GM12878 (cell line): ENCODE results near the gene PREP. TPM values are rescaled to one million over a fixed set of nuclear protein-coding genes. Genes with fewer than 3 reads are reported as not detected.

Source experiments
- CBX5 ChIP-seq: sonication (generic); IDR thresholded peaks from 2 replicates; pipeline ENCODE4 v1.6.1; 2016; ENCODE audit warnings: low read depth, moderate library complexity, mild to moderate bottlenecking, inconsistent platforms
- NBN ChIP-seq: fragments of 450-650 bp; IDR thresholded peaks from 2 replicates; pipeline ENCODE4 v1.6.1; 2016
- SREBF2 ChIP-seq: IDR thresholded peaks from 2 replicates; pipeline ENCODE4 v1.6.1; 2012; ENCODE audit warnings: mild to moderate bottlenecking, low read length
- YBX1 ChIP-seq: fragments of 450-650 bp; IDR thresholded peaks from 2 replicates; pipeline ENCODE4 v1.6.1; 2016; ENCODE audit warnings: antibody characterized with exemption
- ZNF207 ChIP-seq: fragments of 450-650 bp; IDR thresholded peaks from 2 replicates; pipeline ENCODE4 v1.6.1; 2014; ENCODE audit warnings: antibody characterized with exemption, mild to moderate bottlenecking, borderline replicate concordance
- ZNF217 ChIP-seq: fragments of 450-650 bp; IDR thresholded peaks from 2 replicates; pipeline ENCODE4 v1.6.1; 2017; ENCODE audit warnings: antibody characterized with exemption, mild to moderate bottlenecking
- polyA plus RNA-seq, 11 experiments: library from polyadenylated mRNA; depleted of rRNA in 4 of 11; unstranded in 6 of 11; stranded (reverse) in 5 of 11; fragments of >200 nt; fragmentation: Nextera tagmentation in 4 of 11; fragmentation: Illumina TruSeq in 1 of 11; extraction: Ambion mirVana in 4 of 11; extraction: Trizol in 1 of 11; gene quantifications; 1 replicate in 1 of 11; 2 replicates in 10 of 11; pipeline versions ENCODE4 v1.2.1 to v1.2.3, GENCODE V29; 2011 to 2016; ENCODE audit warnings: inconsistent platforms in 2 of 11, missing spikeins in 2 of 11, low read depth in 1 of 11
- total RNA-seq, 4 experiments: library from RNA; depleted of rRNA in 3 of 4; stranded (reverse); fragments of >200 nt in 3 of 4; fragmentation: Illumina TruSeq in 1 of 4; extraction: Trizol in 1 of 4; gene quantifications; 2 replicates each; pipeline versions ENCODE4 v1.2.1 to v1.2.3, GENCODE V29; 2013 to 2021
- TF ChIP-seq, protein P1 (sequence below): fragments of 450-650 bp; IDR thresholded peaks from 2 replicates; pipeline ENCODE4 v1.6.1; 2017; ENCODE audit warnings: mild to moderate bottlenecking, moderate library complexity
- TF ChIP-seq, protein P2 (sequence below): fragments of 450-650 bp; conservative IDR thresholded peaks from 2 replicates; pipeline ENCODE4 v1.6.1; 2017; ENCODE audit warnings: mild to moderate bottlenecking, moderate library complexity
- TF ChIP-seq, protein P3 (sequence below): fragments of 450-650 bp; formaldehyde crosslinking; IDR thresholded peaks from 2 replicates; pipeline ENCODE4 v1.4.0; 2022; ENCODE audit warnings: mild to moderate bottlenecking, moderate library complexity

Gene PREP
- total and polyA plus RNA-seq, 10 of the 15 experiments (the other 5 are each of a cell fraction or from before 2014, with no cell fraction given), result 6.5 to 33.6 (median 18.1) TPM

DNA sequence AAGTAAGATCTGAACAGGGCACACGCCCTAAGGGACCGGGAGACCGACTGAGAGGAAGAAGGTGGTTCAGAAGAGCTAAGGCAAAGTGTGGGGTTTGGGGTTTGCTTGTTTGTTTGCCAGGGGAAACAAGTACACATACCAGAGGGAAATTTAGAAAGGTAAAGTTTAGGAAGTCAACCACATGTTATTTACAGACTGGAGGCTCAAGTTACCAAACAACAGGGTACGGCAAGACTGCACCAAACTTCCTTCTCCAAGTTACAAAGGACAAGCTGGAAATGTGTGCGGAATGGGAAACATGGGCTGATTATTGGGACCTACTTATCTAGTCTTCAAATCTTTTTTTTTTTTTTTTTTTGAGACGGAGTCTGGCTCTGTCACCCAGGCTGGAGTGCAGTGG, 11.2 kb downstream of the PREP start (continued):
- TF ChIP-seq, protein P1, sequence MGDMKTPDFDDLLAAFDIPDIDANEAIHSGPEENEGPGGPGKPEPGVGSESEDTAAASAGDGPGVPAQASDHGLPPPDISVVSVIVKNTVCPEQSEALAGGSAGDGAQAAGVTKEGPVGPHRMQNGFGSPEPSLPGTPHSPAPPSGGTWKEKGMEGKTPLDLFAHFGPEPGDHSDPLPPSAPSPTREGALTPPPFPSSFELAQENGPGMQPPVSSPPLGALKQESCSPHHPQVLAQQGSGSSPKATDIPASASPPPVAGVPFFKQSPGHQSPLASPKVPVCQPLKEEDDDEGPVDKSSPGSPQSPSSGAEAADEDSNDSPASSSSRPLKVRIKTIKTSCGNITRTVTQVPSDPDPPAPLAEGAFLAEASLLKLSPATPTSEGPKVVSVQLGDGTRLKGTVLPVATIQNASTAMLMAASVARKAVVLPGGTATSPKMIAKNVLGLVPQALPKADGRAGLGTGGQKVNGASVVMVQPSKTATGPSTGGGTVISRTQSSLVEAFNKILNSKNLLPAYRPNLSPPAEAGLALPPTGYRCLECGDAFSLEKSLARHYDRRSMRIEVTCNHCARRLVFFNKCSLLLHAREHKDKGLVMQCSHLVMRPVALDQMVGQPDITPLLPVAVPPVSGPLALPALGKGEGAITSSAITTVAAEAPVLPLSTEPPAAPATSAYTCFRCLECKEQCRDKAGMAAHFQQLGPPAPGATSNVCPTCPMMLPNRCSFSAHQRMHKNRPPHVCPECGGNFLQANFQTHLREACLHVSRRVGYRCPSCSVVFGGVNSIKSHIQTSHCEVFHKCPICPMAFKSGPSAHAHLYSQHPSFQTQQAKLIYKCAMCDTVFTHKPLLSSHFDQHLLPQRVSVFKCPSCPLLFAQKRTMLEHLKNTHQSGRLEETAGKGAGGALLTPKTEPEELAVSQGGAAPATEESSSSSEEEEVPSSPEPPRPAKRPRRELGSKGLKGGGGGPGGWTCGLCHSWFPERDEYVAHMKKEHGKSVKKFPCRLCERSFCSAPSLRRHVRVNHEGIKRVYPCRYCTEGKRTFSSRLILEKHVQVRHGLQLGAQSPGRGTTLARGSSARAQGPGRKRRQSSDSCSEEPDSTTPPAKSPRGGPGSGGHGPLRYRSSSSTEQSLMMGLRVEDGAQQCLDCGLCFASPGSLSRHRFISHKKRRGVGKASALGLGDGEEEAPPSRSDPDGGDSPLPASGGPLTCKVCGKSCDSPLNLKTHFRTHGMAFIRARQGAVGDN, result no peak
- TF ChIP-seq, protein P2, sequence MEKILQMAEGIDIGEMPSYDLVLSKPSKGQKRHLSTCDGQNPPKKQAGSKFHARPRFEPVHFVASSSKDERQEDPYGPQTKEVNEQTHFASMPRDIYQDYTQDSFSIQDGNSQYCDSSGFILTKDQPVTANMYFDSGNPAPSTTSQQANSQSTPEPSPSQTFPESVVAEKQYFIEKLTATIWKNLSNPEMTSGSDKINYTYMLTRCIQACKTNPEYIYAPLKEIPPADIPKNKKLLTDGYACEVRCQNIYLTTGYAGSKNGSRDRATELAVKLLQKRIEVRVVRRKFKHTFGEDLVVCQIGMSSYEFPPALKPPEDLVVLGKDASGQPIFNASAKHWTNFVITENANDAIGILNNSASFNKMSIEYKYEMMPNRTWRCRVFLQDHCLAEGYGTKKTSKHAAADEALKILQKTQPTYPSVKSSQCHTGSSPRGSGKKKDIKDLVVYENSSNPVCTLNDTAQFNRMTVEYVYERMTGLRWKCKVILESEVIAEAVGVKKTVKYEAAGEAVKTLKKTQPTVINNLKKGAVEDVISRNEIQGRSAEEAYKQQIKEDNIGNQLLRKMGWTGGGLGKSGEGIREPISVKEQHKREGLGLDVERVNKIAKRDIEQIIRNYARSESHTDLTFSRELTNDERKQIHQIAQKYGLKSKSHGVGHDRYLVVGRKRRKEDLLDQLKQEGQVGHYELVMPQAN, result no peak
- TF ChIP-seq NBN (no peak), ZNF207 (no peak), YBX1 (no peak), ZNF217 (no peak), CBX5 (no peak), SREBF2 (no peak)
- TF ChIP-seq, protein P3, sequence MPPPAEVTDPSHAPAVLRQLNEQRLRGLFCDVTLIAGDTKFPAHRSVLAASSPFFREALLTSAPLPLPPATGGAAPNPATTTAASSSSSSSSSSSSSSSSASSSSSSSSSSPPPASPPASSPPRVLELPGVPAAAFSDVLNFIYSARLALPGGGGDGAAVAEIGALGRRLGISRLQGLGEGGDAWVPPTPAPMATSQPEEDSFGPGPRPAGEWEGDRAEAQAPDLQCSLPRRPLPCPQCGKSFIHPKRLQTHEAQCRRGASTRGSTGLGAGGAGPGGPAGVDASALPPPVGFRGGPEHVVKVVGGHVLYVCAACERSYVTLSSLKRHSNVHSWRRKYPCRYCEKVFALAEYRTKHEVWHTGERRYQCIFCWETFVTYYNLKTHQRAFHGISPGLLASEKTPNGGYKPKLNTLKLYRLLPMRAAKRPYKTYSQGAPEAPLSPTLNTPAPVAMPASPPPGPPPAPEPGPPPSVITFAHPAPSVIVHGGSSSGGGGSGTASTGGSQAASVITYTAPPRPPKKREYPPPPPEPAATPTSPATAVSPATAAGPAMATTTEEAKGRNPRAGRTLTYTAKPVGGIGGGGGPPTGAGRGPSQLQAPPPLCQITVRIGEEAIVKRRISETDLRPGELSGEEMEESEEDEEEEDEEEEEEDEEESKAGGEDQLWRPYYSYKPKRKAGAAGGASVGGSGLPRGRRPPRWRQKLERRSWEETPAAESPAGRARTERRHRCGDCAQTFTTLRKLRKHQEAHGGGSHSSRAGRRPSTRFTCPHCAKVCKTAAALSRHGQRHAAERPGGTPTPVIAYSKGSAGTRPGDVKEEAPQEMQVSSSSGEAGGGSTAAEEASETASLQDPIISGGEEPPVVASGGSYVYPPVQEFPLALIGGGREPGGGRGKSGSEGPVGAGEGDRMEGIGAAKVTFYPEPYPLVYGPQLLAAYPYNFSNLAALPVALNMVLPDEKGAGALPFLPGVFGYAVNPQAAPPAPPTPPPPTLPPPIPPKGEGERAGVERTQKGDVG (CRISPR knock-in tag), result no peak
